H1 (cell line): Measurements from ENCODE around the gene COL4A1. TPM values are rescaled to one million over a fixed set of nuclear protein-coding genes. Genes with fewer than 3 reads are reported as not detected.

Experiments used
- CTCF ChIA-PET: fragments of 300-600 bp; sonication (Branson Sonifier 250); formaldehyde crosslinking; loops from one replicate; lab custom pipeline; 2021; ENCODE audit not compliant: partially characterized antibody; lab: Charles Lee
- POLR2A ChIA-PET: fragments of 300-600 bp; sonication (Branson Sonifier 250); formaldehyde crosslinking; loops from one replicate; lab custom pipeline; 2021; ENCODE audit warnings: inconsistent platforms; ENCODE audit not compliant: partially characterized antibody; lab: Charles Lee
- DNase-seq, 2 experiments: peaks; one replicate each; pipeline versions ENCODE4 v3.0.0 to v3.0.0-alpha.2; 2010 to 2022; ENCODE audit warnings: low spot score in 2 of 2, low read depth in 1 of 2, mixed read lengths in 1 of 2
- FAIRE-seq: peaks from 2 replicates; lab custom pipeline; 2011; peaks lifted over from hg19 to GRCh38; lab: Jason Lieb, UNC
- H2AFZ ChIP-seq: 2 replicates; pipeline ENCODE4 v1.8.1; 2012; ENCODE audit warnings: low read length, inconsistent platforms
- H2AK5ac ChIP-seq: 2 replicates; pipeline ENCODE4 v1.6.1; 2013; ENCODE audit warnings: low read depth, low read length
- H2BK120ac ChIP-seq: replicated peaks from 2 replicates; pipeline ENCODE3; 2013; ENCODE audit warnings: low read depth, low read length, inconsistent platforms
- H2BK12ac ChIP-seq: 2 replicates; pipeline ENCODE4 v1.6.1; 2013; ENCODE audit warnings: low read depth, low read length
- H2BK15ac ChIP-seq: 2 replicates; pipeline ENCODE4 v1.6.1; 2013; ENCODE audit warnings: low read length
- H2BK20ac ChIP-seq: 2 replicates; pipeline ENCODE4 v1.6.1; 2013; ENCODE audit warnings: low read length
- H2BK5ac ChIP-seq: 2 replicates; pipeline ENCODE4 v1.6.1; 2013; ENCODE audit warnings: low read depth, low read length
- H3K14ac ChIP-seq: 2 replicates; pipeline ENCODE4 v1.6.1; 2013; ENCODE audit warnings: inconsistent platforms; ENCODE audit not compliant: insufficient read length
- H3K18ac ChIP-seq: 2 replicates; pipeline ENCODE4 v1.6.1; 2013; ENCODE audit warnings: low read length; ENCODE audit errors: extremely low read depth
- H3K23ac ChIP-seq: 2 replicates; pipeline ENCODE4 v1.6.1; 2013; ENCODE audit warnings: inconsistent platforms; ENCODE audit not compliant: insufficient read length
- H3K23me2 ChIP-seq: 2 replicates; pipeline ENCODE4 v1.6.1; 2013; ENCODE audit warnings: low read depth, low read length
- H3K27ac ChIP-seq: 2 replicates; pipeline ENCODE4 v1.6.1; 2011; ENCODE audit warnings: low read depth, low read length, inconsistent platforms
- H3K27me3 ChIP-seq, 4 experiments: replicated peaks in 1 of 4; 1 replicate in 1 of 4; 2 replicates in 3 of 4; pipeline versions ENCODE4 v1.6.1 to v1.8.1; 2011 to 2013; ENCODE audit warnings: low read length in 3 of 4, mild to moderate bottlenecking in 3 of 4, inconsistent platforms in 2 of 4, mixed read lengths in 2 of 4, moderate library complexity in 1 of 4; ENCODE audit not compliant: control insufficient read depth in 3 of 4, insufficient read depth in 3 of 4; ENCODE audit errors: extremely low read depth in 1 of 4
- H3K36me3 ChIP-seq, 4 experiments: 2 replicates each; pipeline versions ENCODE4 v1.6.1 to v1.8.1; 2011 to 2013; ENCODE audit warnings: mild to moderate bottlenecking in 4 of 4, low read length in 3 of 4, moderate library complexity in 2 of 4, control low read depth in 1 of 4, inconsistent platforms in 1 of 4; ENCODE audit not compliant: insufficient read depth in 4 of 4, control insufficient read depth in 2 of 4
- H3K4ac ChIP-seq: replicated peaks from 2 replicates; pipeline ENCODE3; 2013; ENCODE audit warnings: low read length, low read depth, mixed read lengths, inconsistent platforms; ENCODE audit not compliant: insufficient read length
- H3K4me1 ChIP-seq, 4 experiments: replicated peaks in 1 of 4; 1 replicate in 1 of 4; 2 replicates in 3 of 4; pipeline versions ENCODE4 v1.6.1 to v1.8.1; 2011 to 2013; ENCODE audit warnings: low read length in 3 of 4, inconsistent platforms in 2 of 4, mixed read lengths in 1 of 4; ENCODE audit not compliant: insufficient read depth in 4 of 4, control insufficient read depth in 3 of 4
- H3K4me2 ChIP-seq, 2 experiments: 2 replicates each; pipeline versions ENCODE4 v1.6.1 to v1.8.1; 2011 to 2013; ENCODE audit warnings: low read depth in 2 of 2, low read length in 2 of 2, control low read depth in 1 of 2, inconsistent platforms in 1 of 2, mild to moderate bottlenecking in 1 of 2; ENCODE audit not compliant: insufficient read depth in 1 of 2
- H3K4me3 ChIP-seq, 4 experiments: fragments of 200-600, 300-600 bp in 1 of 4; sonication (generic), shearing (Covaris generic), sonication (Bioruptor Twin) in 1 of 4; 2 replicates each; pipeline versions ENCODE4 v1.5.1 to v1.8.1; 2011 to 2016; ENCODE audit warnings: low read length in 4 of 4, low read depth in 3 of 4, control low read depth in 2 of 4, inconsistent platforms in 2 of 4, mild to moderate bottlenecking in 2 of 4, mixed read lengths in 1 of 4, moderate library complexity in 1 of 4; ENCODE audit not compliant: insufficient read depth in 2 of 4; ENCODE audit errors: extremely low read depth in 1 of 4
- H3K56ac ChIP-seq: replicated peaks from 2 replicates; pipeline ENCODE3; 2013; ENCODE audit warnings: low read depth, mild to moderate bottlenecking, mixed read lengths, low read length, inconsistent platforms; ENCODE audit not compliant: insufficient read length
- H3K79me1 ChIP-seq: 2 replicates; pipeline ENCODE4 v1.6.1; 2013; ENCODE audit warnings: low read depth, low read length, control low read depth
- H3K79me2 ChIP-seq, 2 experiments: 2 replicates each; pipeline versions ENCODE4 v1.6.1 to v1.8.1; 2012 to 2013; ENCODE audit warnings: low read length in 2 of 2, mild to moderate bottlenecking in 2 of 2, inconsistent platforms in 1 of 2; ENCODE audit not compliant: insufficient read depth in 2 of 2, control insufficient read depth in 1 of 2
- H3K9ac ChIP-seq, 4 experiments: replicated peaks in 1 of 4; 1 replicate in 1 of 4; 2 replicates in 3 of 4; pipeline versions ENCODE4 v1.6.1 to v1.8.1; 2011 to 2013; ENCODE audit warnings: low read depth in 3 of 4, low read length in 3 of 4, control low read depth in 2 of 4, mild to moderate bottlenecking in 2 of 4, moderate library complexity in 2 of 4, inconsistent platforms in 1 of 4; ENCODE audit errors: extremely low read depth in 1 of 4
- H3K9me3 ChIP-seq, 2 experiments: 2 replicates each; pipeline versions ENCODE4 v1.6.1 to v1.8.1; 2012 to 2013; ENCODE audit warnings: mild to moderate bottlenecking in 2 of 2, moderate library complexity in 2 of 2, control low read depth in 1 of 2, inconsistent platforms in 1 of 2, low read depth in 1 of 2, low read length in 1 of 2, mixed read lengths in 1 of 2; ENCODE audit not compliant: insufficient read depth in 2 of 2
- H4K20me1 ChIP-seq, 2 experiments: replicated peaks in 1 of 2; 2 replicates each; pipeline versions ENCODE3 to v1.8.1; 2011 to 2013; ENCODE audit warnings: inconsistent platforms in 2 of 2, low read length in 2 of 2, mild to moderate bottlenecking in 1 of 2; ENCODE audit not compliant: insufficient read depth in 2 of 2, control insufficient read depth in 1 of 2
- H4K5ac ChIP-seq: 2 replicates; pipeline ENCODE4 v1.6.1; 2013; ENCODE audit warnings: low read length, low read depth, mixed read lengths, inconsistent platforms; ENCODE audit not compliant: insufficient read length
- H4K8ac ChIP-seq: 2 replicates; pipeline ENCODE4 v1.8.0; 2013; ENCODE audit warnings: mild to moderate bottlenecking, moderate library complexity, low read length, inconsistent platforms; ENCODE audit not compliant: insufficient read depth; ENCODE audit errors: extremely low read depth
- H4K91ac ChIP-seq: replicated peaks from 2 replicates; pipeline ENCODE3; 2013; ENCODE audit warnings: low read length, mixed read lengths, inconsistent platforms; ENCODE audit not compliant: insufficient read length
- ATF3 ChIP-seq: IDR thresholded peaks from 2 replicates; pipeline ENCODE4 v1.6.1; 2011; ENCODE audit warnings: low read depth, mild to moderate bottlenecking, low read length; ENCODE audit not compliant: insufficient read depth
- BRCA1 ChIP-seq: IDR thresholded peaks from 2 replicates; pipeline ENCODE4 v1.6.1; 2012; ENCODE audit warnings: low read depth, low read length, improper control_type of control experiment
- JUND ChIP-seq: IDR thresholded peaks from 2 replicates; pipeline ENCODE4 v1.6.1; 2011; ENCODE audit warnings: mild to moderate bottlenecking, improper control_type of control experiment, low read length
- KDM4A ChIP-seq: IDR thresholded peaks from one replicate; pipeline ENCODE4 v1.7.1; 2012; ENCODE audit warnings: low read depth, mild to moderate bottlenecking, moderate library complexity, low read length, inconsistent platforms; ENCODE audit not compliant: severe bottlenecking
- KDM5A ChIP-seq: fragments of 200-600 bp; IDR thresholded peaks from 2 replicates; pipeline ENCODE4 v1.7.1; 2012; ENCODE audit warnings: mild to moderate bottlenecking, low read length, inconsistent platforms, mixed read lengths
- SRF ChIP-seq: IDR thresholded peaks from 2 replicates; pipeline ENCODE4 v1.6.1; 2011; ENCODE audit warnings: mild to moderate bottlenecking, low read depth, low read length, moderate library complexity
- USF2 ChIP-seq: IDR thresholded peaks from 2 replicates; pipeline ENCODE4 v1.6.1; 2011; ENCODE audit warnings: low read length, improper control_type of control experiment
- WGBS, 2 experiments: shearing (Covaris generic) in 1 of 2; methylation state at CpG; one replicate each; pipeline versions ENCODE4 v1.1.6 to v1.1.7; 2013 to 2015; ENCODE audit warnings: low lambda C conversion rate in 2 of 2, mixed read lengths in 2 of 2, inconsistent platforms in 1 of 2, low coverage in 1 of 2, missing lambda C conversion rate in 1 of 2; ENCODE audit not compliant: insufficient replicate concordance in 2 of 2, insufficient coverage in 1 of 2, insufficient read length in 1 of 2; ENCODE audit errors: extremely low coverage in 1 of 2, missing lambda C conversion rate in 1 of 2; 5-methylcytosine and 5-hydroxymethylcytosine counted together
- polyA plus RNA-seq, 7 experiments: library from polyadenylated mRNA; depleted of rRNA in 3 of 7; stranded (reverse) in 5 of 7; unstranded in 2 of 7; fragments of >200 nt in 5 of 7; fragments of 200-250 nt in 2 of 7; gene quantifications; 1 replicate in 5 of 7; 2 replicates in 1 of 7; 4 replicates in 1 of 7; pipeline versions ENCODE4 v1.2.1 to v1.2.3, GENCODE V29; 2011 to 2013; ENCODE audit warnings: missing spikeins in 2 of 7, mixed read lengths in 2 of 7
- total RNA-seq: library from RNA; stranded (reverse); fragmentation: NEBNext Ultra II Directional; extraction: Animal tissue kit (Norgen Biotek cat#: 25700); gene quantifications from 2 replicates; pipeline ENCODE4 v1.2.1, GENCODE V29; 2021

Gene COL4A1
- total and polyA plus RNA-seq, 2 of the 8 experiments (the other 6 are each of a cell fraction or from before 2014, with no cell fraction given), result 30.7 to 82.0 TPM

GRCh38 chr13:110166598-110166997, 140.4 kb downstream of the COL4A1 start:
- no peak for TF ChIP-seq ATF3
- no peak for TF ChIP-seq USF2
- no peak for TF ChIP-seq JUND
- no peak for TF ChIP-seq KDM5A
- no peak for TF ChIP-seq BRCA1
- no peak for TF ChIP-seq KDM4A
- TF ChIP-seq SRF, result no peak

More at GRCh38 chr13:110166598-110166997, 140.4 kb downstream of the COL4A1 start:
- Histone ChIP-seq H2BK5ac (no peak overlapping the region), H3K9me3 (no peaks in the 10 kb centered on the region), H2BK12ac (no peak overlapping the region), H3K18ac (no peak overlapping the region), H4K5ac (no peak overlapping the region), H3K27me3 (no peaks in the 10 kb centered on the region), H3K4me1 (no peaks in the 10 kb centered on the region), H3K36me3 (peaks cover 0 to 11% (median 3%) of the 10 kb centered on the region in 4 experiments; a peak in 5 of 8 replicates), H3K14ac (no peak overlapping the region), H2AK5ac (no peak overlapping the region), H3K23me2 (no peaks in the 10 kb centered on the region), H3K4ac (no peak overlapping the region), H3K79me1 (no peaks in the 10 kb centered on the region; the same call in 1 of the 2 replicates), H3K79me2 (no peaks in the 10 kb centered on the region), H4K20me1 (no peaks in the 10 kb centered on the region), H3K4me3 (no peak overlapping the region), H2BK20ac (no peak overlapping the region), H2AFZ (no peak overlapping the region), H4K91ac (no peak overlapping the region), H3K4me2 (no peak overlapping the region), H3K56ac (no peak overlapping the region), H3K9ac (no peak overlapping the region), H4K8ac (no peak overlapping the region), H2BK15ac (no peak overlapping the region), H3K27ac (no peak overlapping the region), H3K23ac (no peak overlapping the region), H2BK120ac (no peak overlapping the region)
- no peak for FAIRE-seq
- ChIA-PET POLR2A (interaction anchor here (0.6 kb wide), 1 partner anchor 35 kb away, joined by 3 read pairs; no protein-coding TSS in a partner anchor), CTCF (no interaction called here)
- WGBS, 2 experiments, result 82% methylated on average over 4 of the region's 4 CpGs; no CpG with 5 or more reads in 1 of the 2 experiments
- DNase-seq, result no peak
